Cardiac atrium fibroblast (primary cell): ENCODE results near the gene TRMT44. TPM values are rescaled to one million over a fixed set of nuclear protein-coding genes. Genes with fewer than 3 reads are reported as not detected.

ENCODE experiments used
- total RNA-seq: library from RNA; depleted of rRNA; stranded (reverse); fragments of >200 nt; gene quantifications from 2 replicates; pipeline ENCODE4 v1.2.3, GENCODE V29; 2015

TRMT44 gene
- 9.2 and 17.0 TPM in 2 replicates for total RNA-seq

GRCh38 chr4:8440492-8441311, at the start of gene TRMT44, which contains the start of gene ACOX3:
TSS of gene TRMT44 (plus strand) at chr4:8440777. CDS start at chr4:8440823, 46 bp downstream.
TSS of gene ACOX3 (minus strand) at chr4:8440723. CDS start at chr4:8416521, 24,202 bp downstream.

Other genes with a start within 250 kb of the TRMT44 start
- 17.7 and 26.0 TPM in 2 replicates for gene SH3TC1, start 241.5 kb upstream of the TRMT44 start, total RNA-seq
- 14.6 and 20.6 TPM in 2 replicates for gene HTRA3, start 171.0 kb upstream of the TRMT44 start, total RNA-seq
- 28.7 and 49.6 TPM in 2 replicates for gene ACOX3, start 54 bp upstream of the TRMT44 start, total RNA-seq
- 0.36 TPM in 1 of 2 replicates, not detected in the other for gene GPR78, start 139.6 kb downstream of the TRMT44 start, total RNA-seq
- 6.5 and 6.9 TPM in 2 replicates for gene CPZ, start 152.0 kb downstream of the TRMT44 start, total RNA-seq